OCI-LY3 (cell line): ENCODE measurements around the gene TMEM41B.
"Not testable (repeated sequence)": the region's sequence is repeated elsewhere in the genome, so short reads cannot be mapped to it uniquely, and the experiment has no call there.

ENCODE experiments used
- H2AFZ ChIP-seq: fragments of 200-600, 300-600 bp; shearing (Covaris generic); 2 replicates; pipeline ENCODE4 v1.6.0; 2014; ENCODE audit warnings: antibody characterized with exemption, low read depth, low read length
- H3K27ac ChIP-seq: fragments of 200-600, 300-600 bp; sonication (generic); 2 replicates; pipeline ENCODE4 v1.5.1; 2014; ENCODE audit warnings: mild to moderate bottlenecking, low read length, moderate library complexity, mixed read lengths
- H3K27me3 ChIP-seq: fragments of 200-600, 300-600 bp; sonication (generic); 2 replicates; pipeline ENCODE4 v1.6.1; 2014; ENCODE audit warnings: low read depth, low read length, mixed read lengths
- H3K36me3 ChIP-seq: fragments of 200-600, 300-600 bp; sonication (generic); replicated peaks from 2 replicates; pipeline ENCODE3; 2014; ENCODE audit warnings: low read depth, low read length, mixed read lengths
- H3K4me1 ChIP-seq: fragments of 300-600, 200-600 bp; sonication (generic); 2 replicates; pipeline ENCODE4 v1.6.1; 2014; ENCODE audit warnings: low read length, mixed read lengths
- H3K4me2 ChIP-seq: fragments of 200-600, 300-600 bp; sonication (generic); 2 replicates; pipeline ENCODE4 v1.6.1; 2014; ENCODE audit warnings: low read length, mixed read lengths
- H3K4me3 ChIP-seq: fragments of 300-600, 200-600 bp; sonication (generic); 2 replicates; pipeline ENCODE4 v1.5.1; 2014; ENCODE audit warnings: antibody characterized with exemption, mild to moderate bottlenecking, low read length, moderate library complexity
- H3K79me2 ChIP-seq: fragments of 300-600, 200-600 bp; shearing (Covaris generic); 2 replicates; pipeline ENCODE4 v1.6.1; 2014; ENCODE audit warnings: mild to moderate bottlenecking, low read length, mixed read lengths
- H3K9ac ChIP-seq: fragments of 300-600, 200-600 bp; shearing (Covaris generic); 2 replicates; pipeline ENCODE4 v1.6.0; 2014; ENCODE audit warnings: mild to moderate bottlenecking, low read length, moderate library complexity
- H3K9me3 ChIP-seq: fragments of 200-600, 300-600 bp; shearing (Covaris generic); 2 replicates; pipeline ENCODE4 v1.6.1; 2014; ENCODE audit warnings: low read length, mixed read lengths; ENCODE audit not compliant: insufficient read depth
- H4K20me1 ChIP-seq: fragments of 200-600, 300-600 bp; sonication (generic); 2 replicates; pipeline ENCODE4 v1.6.1; 2016; ENCODE audit warnings: low read length, mixed read lengths; ENCODE audit not compliant: insufficient read depth
- CTCF ChIP-seq: fragments of 200-600, 300-600 bp; sonication (generic); IDR thresholded peaks from 2 replicates; pipeline ENCODE4 v1.5.1; 2014; ENCODE audit warnings: antibody characterized with exemption, low read length, low read depth
- EZH2phosphoT487 ChIP-seq: fragments of 200-600 bp; shearing (Covaris generic); IDR thresholded peaks from 2 replicates; pipeline ENCODE4 v1.6.1; 2018; ENCODE audit warnings: antibody characterized with exemption, mixed run types, low read depth

TMEM41B gene

GRCh38 chr11:9332655-9333054 is 18.3 kb upstream of the TMEM41B start:
- Histone ChIP-seq H3K27me3 (no peaks in the 10 kb centered on the region), H3K79me2 (no peaks in the 10 kb centered on the region), H3K9me3 (no peaks in the 10 kb centered on the region), H3K27ac (no peak overlapping the region), H3K36me3 (no peaks in the 10 kb centered on the region), H3K9ac (no peak overlapping the region), H3K4me1 (no peaks in the 10 kb centered on the region), H2AFZ (no peak overlapping the region), H3K4me2 (no peak overlapping the region), H3K4me3 (no peak overlapping the region), H4K20me1 (no peaks in the 10 kb centered on the region)
- TF ChIP-seq EZH2phosphoT487: no peak
- TF ChIP-seq CTCF: no peak

- H2AFZ ChIP-seq: no peak overlapping the region
- no peaks in the 10 kb centered on the region for H3K9me3 ChIP-seq
- H3K79me2 ChIP-seq: no peaks in the 10 kb centered on the region
- no peak overlapping the region for H3K9ac ChIP-seq
- H3K4me1 ChIP-seq: no peaks in the 10 kb centered on the region
- TF ChIP-seq EZH2phosphoT487 (no peak), CTCF (no peak)
- H3K36me3 ChIP-seq: no peaks in the 10 kb centered on the region
- no peak overlapping the region for H3K4me3 ChIP-seq
- H4K20me1 ChIP-seq: no peaks in the 10 kb centered on the region
- no peaks in the 10 kb centered on the region for H3K27me3 ChIP-seq
- H3K27ac ChIP-seq: no peak overlapping the region
- no peak overlapping the region for H3K4me2 ChIP-seq
Measured at GRCh38 chr11:9330387-9331384, 16.3 kb upstream of the TMEM41B start.

GRCh38 chr11:9320047-9320446 is 5.7 kb upstream of the TMEM41B start:
- Histone ChIP-seq H3K27ac (no peak overlapping the region), H3K27me3 (no peaks in the 10 kb centered on the region), H3K9me3 (no peaks in the 10 kb centered on the region), H3K79me2 (no peaks in the 10 kb centered on the region), H3K4me1 (peaks cover 4% of the 10 kb centered on the region; the same call in 1 of the 2 replicates), H3K4me3 (no peak overlapping the region), H3K36me3 (no peaks in the 10 kb centered on the region), H4K20me1 (no peaks in the 10 kb centered on the region), H3K4me2 (no peak overlapping the region), H2AFZ (no peak overlapping the region), H3K9ac (no peak overlapping the region)
- TF ChIP-seq CTCF (no peak), EZH2phosphoT487 (no peak)

GRCh38 chr11:9319377-9320001 is 5.1 kb upstream of the TMEM41B start:
- H4K20me1 ChIP-seq, H3K4me3 ChIP-seq, H3K36me3 ChIP-seq, H3K4me1 ChIP-seq, H3K79me2 ChIP-seq, H3K9ac ChIP-seq, H3K27me3 ChIP-seq, H3K9me3 ChIP-seq, H3K27ac ChIP-seq: not testable (repeated sequence)
- Histone ChIP-seq H3K4me2 (peak overlapping the region; percentile 35), H2AFZ (peak overlapping the region; percentile 50; the same call in 1 of the 2 replicates)

- not testable (repeated sequence) for H3K9ac ChIP-seq, H3K27ac ChIP-seq, H3K79me2 ChIP-seq, H3K36me3 ChIP-seq, H3K4me1 ChIP-seq, H3K9me3 ChIP-seq, H3K27me3 ChIP-seq, H3K4me3 ChIP-seq, H4K20me1 ChIP-seq
- H2AFZ ChIP-seq: peak overlapping the region; percentile 50
- H3K4me2 ChIP-seq: peak overlapping the region; percentile 35
Measured at GRCh38 chr11:9318442-9319376, 4.3 kb upstream of the TMEM41B start.
